Cerebellar cortex (tissue), 1 donor: ENCODE measurements around the gene XIRP2.

ENCODE experiments used
- DNase-seq: peaks from one replicate; pipeline ENCODE4 v3.0.0-alpha.2; 2015; ENCODE audit warnings: low spot score

Gene XIRP2

GRCh38 chr2:166888180-166888579, at the start of gene XIRP2:
XIRP2 (plus strand) TSS chr2:166888480; CDS start chr2:166903483, 15,003 bp downstream.
- no peak for DNase-seq

- DNase-seq, result no peak
Observed at GRCh38 chr2:166841152-166841551, 47.1 kb upstream of the XIRP2 start.

DNA sequence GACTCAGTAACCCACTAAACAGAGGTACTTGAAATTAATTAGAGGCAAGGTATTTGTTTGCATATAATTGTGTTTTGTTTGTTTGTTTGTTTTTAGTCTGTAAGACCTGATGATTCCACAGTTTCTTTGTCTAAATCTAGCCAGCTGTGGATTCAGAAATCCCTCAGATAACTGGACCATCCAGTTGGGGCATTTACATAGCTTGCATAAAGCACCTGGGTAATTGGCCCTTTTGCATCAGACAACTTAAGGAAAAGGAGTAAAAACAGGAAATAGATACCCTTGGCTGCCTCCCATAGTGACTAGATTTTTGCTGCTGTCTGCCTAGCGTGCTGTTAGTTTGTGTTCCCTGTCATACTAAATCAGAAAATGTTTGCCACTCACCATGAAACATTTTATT, 46.6 kb upstream of the XIRP2 start:
- no peak for DNase-seq

DNA sequence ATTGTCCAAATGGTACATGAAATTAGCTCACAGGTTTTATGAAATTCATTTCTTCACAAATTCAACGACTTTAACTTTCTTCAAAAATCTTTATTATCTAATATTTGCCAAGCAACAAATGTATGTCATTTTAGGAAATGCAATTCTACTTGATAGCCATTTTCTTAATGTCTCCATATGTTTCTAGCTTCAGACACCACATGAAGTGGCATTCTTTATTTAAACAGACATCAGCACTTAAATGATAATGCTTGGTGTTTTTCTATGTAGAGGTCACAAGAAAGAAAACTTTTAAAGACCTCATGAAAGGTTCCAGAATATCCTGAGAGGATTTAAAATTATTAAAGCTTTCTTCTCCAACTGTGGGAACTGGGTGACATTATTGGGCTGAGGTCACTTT, 44.2 kb upstream of the XIRP2 start:
- DNase-seq, result no peak

DNA sequence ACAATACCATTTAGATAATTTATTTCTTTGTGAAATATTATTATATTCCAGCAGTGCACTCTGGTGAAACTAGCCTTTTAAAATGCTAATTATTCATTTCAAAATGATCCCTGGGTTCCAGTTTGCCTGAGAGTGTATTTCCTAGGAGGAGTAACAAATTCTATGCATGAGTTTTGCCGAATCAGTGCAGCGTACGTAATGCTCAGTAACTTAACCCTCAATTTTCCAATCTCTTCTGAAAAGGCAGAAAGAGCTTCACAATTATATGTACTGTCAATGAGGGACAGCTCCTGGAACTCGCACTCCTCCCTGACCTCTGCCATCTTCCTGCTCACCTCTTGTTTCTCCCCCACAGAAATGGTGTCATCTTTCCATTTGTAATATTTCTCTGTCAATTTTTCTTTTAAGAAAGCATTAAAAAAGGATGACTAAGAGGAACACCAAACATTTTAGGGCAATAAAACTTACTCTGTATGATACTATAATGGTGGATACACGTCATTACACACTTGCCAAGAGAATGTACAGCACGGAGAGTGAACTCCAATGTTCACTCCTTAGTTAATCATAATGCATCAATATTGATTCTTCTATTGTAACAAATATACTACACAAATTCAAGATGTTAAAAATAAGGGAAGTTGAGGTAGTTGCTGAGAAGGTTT, 25.7 kb upstream of the XIRP2 start:
- no peak for DNase-seq

DNA sequence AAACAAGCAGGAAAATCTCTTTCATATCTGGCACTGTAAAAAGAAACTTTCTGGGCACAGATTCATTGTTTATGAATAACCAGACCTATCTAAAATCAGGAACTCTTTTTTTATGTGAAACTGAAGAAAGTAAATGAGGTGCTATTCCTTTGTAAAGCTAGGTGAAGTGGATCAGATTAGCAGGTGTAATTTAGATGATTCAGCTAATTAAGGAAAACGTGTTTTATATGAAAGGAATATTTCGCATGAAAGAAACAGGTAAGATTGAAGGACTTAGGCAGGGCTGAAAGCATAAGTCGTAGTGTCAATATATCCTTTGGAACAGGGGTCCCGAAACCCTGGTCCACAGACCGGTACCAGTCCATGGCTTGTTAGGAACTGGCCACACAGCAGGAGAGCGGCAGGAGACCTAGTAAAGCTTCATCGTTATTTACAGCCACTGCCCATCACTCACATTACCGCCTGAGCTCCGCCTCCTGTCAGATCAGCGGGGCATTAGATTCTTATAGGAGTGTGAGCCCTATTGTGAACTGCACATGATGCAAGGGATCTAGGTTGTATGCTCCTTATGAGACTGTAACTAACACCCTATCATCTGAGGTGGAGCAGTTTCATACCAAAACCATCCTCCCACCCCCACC, 20.3 kb upstream of the XIRP2 start:
- DNase-seq, result no peak

- no peak for DNase-seq
Observed at GRCh38 chr2:166870346-166870745, 17.9 kb upstream of the XIRP2 start.

DNA sequence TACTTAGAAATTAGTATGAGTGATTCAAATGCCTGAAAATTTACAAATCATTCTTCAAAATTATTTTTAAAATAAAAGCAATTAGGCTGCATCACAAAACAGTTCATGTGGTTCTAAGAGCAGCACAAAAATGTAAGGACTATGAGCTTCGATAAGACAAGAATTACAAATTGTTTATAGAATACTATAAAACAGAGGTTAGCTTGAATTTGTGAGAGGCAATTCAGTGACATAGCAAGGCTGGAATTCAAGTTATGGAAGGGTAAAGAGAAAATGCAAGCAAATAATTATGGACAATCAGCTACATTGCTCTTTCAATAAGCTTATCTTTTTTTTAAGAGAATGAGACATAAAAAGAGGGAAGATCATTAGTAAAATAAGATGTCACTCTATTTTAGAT, 7.1 kb upstream of the XIRP2 start:
- DNase-seq, result no peak

- DNase-seq, result no peak
Observed at GRCh38 chr2:166882851-166883250, 5.4 kb upstream of the XIRP2 start.

DNA sequence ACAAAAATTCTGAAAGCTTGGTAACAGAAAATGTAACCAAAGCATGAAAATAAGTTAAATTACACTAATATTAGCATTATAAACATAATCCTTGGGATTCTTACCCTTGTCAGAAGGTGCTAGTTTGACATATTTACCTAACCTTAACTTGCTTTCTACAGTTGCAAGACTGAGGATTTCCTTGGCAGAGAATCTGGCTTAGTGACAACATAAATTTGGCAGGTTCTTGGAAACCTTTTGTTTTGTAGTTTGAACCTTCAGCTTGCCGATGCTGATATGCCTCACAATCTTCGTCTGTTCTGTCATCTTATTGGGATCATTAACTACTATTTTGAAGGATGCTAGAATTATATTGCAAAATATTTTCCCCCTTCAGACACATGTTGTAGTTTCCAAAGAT, 3.4 kb downstream of the XIRP2 start:
- DNase-seq, result no peak

DNA sequence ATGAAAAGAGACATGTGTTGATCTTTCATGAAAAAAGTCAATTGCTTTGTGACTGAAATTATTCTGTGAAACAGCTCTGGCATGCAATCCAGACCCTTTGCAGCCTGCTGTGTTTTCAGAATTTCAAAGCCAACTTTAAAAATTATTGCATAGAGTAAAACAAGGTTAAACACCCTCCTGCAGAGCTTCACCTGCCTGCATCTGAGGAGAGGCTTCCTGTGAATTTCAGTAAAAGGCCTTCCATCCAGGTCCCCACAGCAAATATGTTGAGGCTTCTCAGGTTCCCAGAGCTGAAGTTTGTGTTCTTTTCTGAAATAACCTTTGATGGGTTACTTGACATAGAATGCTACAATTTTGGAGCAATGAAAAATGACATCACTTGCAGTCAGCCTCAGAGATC, 4.1 kb downstream of the XIRP2 start:
- DNase-seq, result no peak

DNA sequence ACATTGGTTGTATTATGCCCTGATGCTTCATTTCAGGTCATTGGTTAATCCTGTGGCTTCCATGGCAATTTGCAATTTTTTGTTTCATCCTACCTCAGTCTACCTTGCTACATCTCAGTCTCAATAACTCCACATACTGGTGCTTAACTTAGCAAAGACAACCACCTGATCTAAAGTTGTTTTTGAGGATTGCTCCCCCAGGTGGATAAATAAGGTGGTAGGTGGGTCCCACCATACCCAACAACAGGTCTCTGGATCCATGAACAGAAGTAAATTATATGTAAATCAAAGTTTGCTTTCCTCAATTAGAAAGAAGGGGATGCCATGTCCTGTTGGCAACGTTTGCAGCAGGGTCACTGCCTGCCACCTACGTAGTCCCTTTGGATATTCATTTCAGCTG, 7.0 kb downstream of the XIRP2 start:
- no peak for DNase-seq

DNA sequence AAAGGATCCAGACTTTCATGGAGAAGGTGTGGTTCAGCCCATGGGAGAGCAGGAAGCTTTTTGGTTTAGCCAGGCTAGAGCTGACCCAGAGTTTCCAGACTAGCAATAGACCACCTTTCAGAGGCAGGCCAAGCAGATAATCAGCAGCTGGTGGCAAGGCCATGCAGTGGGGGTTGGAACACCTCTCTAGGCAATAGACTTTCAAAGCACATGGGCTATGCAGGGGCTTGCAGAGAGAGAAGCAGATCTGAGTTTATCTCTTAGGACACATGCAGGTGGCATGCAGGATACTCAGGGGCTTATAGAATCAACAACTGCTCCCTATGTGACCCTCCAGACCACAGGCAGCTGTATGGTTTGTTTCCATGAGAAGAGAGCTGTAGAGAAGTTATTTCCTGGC, 9.4 kb downstream of the XIRP2 start:
- DNase-seq, result no peak

DNA sequence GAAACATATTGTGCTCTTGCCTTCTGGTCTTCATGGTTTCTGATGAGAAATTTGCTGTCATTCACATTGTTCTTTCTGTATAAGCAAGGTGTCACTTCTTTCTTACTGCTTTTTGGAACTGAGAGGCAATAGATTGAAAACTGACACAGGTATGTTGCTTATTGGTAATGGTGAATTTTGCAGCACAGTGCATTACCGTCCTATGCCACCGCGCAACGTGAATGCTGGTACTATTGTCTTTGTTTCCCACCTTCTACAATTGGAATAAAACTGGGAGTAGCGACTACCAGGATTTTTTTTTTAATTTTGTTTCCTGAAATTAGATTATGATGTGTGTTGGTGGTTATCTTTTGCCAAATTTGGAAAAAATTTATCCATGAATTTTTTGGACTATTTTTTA, 11.4 kb downstream of the XIRP2 start:
- DNase-seq, result no peak

DNA sequence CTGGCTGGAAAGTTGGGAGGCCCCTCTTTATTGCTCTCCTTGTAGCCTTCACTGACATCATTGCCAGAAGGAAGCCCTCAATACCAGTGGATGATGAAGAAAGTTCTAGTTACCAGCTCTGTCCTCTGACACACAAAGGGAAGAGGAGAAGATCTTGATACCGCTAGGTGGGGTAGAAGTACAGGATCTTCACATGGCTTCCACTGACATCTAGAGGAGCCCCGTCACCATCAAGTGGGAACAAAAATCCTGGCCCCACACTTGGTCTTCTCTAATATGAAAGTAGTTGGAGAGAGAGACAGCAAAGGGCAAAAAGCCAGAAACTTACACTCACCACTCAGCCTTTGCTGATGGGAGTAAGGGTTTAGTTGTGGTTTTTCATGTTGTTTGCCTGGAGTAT, 12.4 kb downstream of the XIRP2 start:
- DNase-seq, result no peak

GRCh38 chr2:166901336-166901735, 13.1 kb downstream of the XIRP2 start:
- no peak for DNase-seq

DNA sequence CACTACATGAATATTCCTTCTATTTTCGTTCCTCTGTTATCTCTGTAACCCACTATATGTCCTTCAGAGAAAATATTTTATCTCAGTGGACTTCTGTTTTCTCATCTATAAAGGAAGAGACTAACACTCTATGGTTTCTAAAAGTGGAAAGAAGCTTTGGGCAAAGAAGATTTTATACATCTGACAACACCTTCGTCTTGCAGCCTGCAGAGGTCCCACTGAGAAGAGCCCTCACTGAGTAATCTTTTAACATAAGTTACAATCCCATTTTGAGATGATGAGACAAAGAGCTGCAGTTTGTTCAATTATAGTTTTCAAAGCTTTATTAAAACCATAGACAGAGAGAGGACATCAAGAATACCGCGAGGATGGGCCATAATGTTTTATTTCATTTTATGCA, 28.7 kb downstream of the XIRP2 start:
- no peak for DNase-seq

DNA sequence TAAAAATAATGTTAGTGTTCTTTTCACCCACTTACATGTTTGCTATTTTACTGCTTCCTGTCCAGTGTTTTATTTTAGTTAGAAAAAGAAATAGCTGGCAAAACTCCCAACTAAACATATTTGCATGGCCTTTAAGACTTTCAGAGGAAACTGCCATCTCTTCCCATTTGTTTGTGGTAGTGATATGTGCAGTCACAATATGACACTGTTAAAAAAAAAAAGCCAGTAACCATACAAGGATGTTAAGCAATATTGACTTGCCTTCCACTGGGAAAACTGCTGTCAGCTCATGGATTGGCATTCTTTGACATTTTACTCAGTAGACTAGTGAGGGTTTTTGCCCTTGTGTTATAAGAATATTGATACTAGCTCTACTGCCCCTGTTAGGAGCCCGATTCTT, 29.1 kb downstream of the XIRP2 start:
- no peak for DNase-seq

DNA sequence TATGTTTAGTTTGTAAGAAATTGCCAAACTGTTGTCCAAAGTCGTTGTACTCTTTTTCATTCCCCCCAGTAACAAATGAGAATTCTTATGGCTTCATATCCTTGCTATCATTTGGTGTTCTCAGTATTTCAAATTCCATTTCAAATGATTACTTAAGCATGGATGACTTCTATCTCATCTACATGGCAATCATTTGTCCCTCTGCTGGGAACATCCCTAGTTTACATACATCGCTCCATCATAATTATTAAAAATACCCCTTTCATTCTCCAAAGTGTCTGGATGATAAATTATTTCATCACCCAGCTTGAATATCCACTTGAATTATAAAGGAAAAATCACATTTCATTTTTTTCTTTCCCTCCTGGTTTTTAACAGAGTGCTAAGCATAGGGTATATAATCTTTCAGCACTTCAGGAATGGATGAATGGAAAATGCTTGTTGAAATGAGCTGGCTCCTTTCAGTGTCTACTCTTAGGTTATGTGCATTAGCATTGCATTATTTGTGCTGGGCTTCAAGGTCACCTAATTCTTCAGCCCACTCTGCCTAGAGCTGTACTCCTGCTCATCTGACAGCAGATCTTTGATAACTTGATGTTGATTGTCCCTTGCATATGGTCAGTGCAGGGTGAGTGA, 33.1 kb downstream of the XIRP2 start:
- DNase-seq, result no peak

DNA sequence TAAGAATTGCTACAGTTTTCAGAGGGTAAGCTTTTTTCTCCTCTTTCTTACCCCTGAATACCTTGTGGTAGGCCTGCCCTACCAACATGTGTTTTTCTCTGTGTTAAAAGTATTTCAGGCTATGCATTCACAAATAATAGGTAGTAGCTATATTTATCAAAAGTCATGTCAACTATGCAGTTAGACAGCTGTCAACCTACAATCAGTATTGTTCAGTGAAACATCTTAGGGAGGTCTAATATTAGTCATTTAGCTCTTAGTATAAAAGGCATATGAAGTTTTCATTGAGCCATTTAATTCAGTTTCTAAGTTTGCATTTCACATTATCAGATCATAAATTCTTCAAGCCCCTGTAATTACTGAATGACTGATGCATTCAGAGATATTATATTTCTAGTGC, 36.7 kb downstream of the XIRP2 start:
- DNase-seq, result no peak

GRCh38 chr2:166926657-166927056, 38.4 kb downstream of the XIRP2 start:
- no peak for DNase-seq

DNA sequence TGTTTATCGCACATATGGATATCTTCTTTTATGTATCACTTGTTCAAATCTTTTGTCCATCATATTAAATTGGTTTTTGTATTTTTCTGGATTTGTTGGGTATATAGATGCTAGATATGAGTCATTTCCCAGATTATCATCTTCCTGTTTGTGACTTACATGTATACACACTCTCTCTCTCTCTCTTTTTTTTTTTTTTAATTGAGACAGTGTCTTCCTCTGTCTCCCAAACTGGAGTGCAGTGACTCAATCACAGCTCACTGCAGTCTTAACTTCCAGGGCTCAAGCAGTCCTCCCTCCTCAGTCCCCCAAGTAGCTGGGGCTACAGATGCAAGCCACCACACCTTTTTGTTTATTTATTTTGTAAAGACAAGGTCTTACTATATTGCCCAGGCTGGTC, 43.8 kb downstream of the XIRP2 start:
- DNase-seq, result no peak

- DNase-seq, result no peak
Observed at GRCh38 chr2:166934817-166935216, 46.5 kb downstream of the XIRP2 start.

GRCh38 chr2:166942377-166942776, 54.1 kb downstream of the XIRP2 start:
- no peak for DNase-seq
